Measurements from ENCODE around the gene PIH1D1.
A peak's percentile ranks its signal among the peaks of the same experiment; 100 is the strongest.

PIH1D1 gene

GRCh38 chr19:49451430-49452181, at the start of gene PIH1D1:
Gene PIH1D1, minus strand, starts transcription at chr19:49451814. Its CDS starts 240 bp downstream, at chr19:49451574.
- Histone ChIP-seq H2AFZ (ENCODE audit: low read length) (peak within 1 kb of the TSS; percentile 82; the same call in 1 of the 2 replicates), H3K9ac (ENCODE audit: low read depth, low read length, poor library complexity, severe bottlenecking) (peak within 1 kb of the TSS; percentile 99), H3K9me2 (replicated peaks; ENCODE audit: low read depth, low read length) (no peaks in the 10 kb centered on the region), H3K27me3 (ENCODE audit: insufficient read depth, low read length, poor library complexity, severe bottlenecking) (no peaks in the 10 kb centered on the region), H3K36me3 (ENCODE audit: insufficient read depth, low read length) (no peaks in the 10 kb centered on the region; the same call in 1 of the 2 replicates), H3F3A (ENCODE audit: low read depth) (no peaks in the 10 kb centered on the region), H4K20me1 (ENCODE audit: insufficient read depth, low read length, poor library complexity, severe bottlenecking) (peaks cover 22% of the 10 kb centered on the region), H3K79me2 (ENCODE audit: insufficient read depth, low read length) (peaks cover 57% of the 10 kb centered on the region), H3K4me2 (ENCODE audit: low read depth, low read length, poor library complexity, severe bottlenecking) (peak within 1 kb of the TSS; percentile 89), H3K9me3 (ENCODE audit: insufficient read depth, low read depth, low read length) (no peaks in the 10 kb centered on the region), H3K4me3 (ENCODE audit: low read length, poor library complexity, severe bottlenecking) (peak within 1 kb of the TSS; percentile 97), H3K4me1 (ENCODE audit: insufficient read depth, low read length, poor library complexity, severe bottlenecking) (peaks cover 20% of the 10 kb centered on the region)
- TF ChIP-seq CTCF (conservative IDR thresholded peaks at IDR 0.05; ENCODE audit: low read length) (no peak), EZH2phosphoT487 (IDR thresholded peaks at IDR 0.05; ENCODE audit: borderline replicate concordance) (no peak)

- H4K20me1 ChIP-seq (ENCODE audit: insufficient read depth, low read length, poor library complexity, severe bottlenecking) = peaks cover 43% of the 10 kb centered on the region
- H3K9me3 ChIP-seq (ENCODE audit: insufficient read depth, low read depth, low read length) = no peaks in the 10 kb centered on the region
- H2AFZ ChIP-seq (ENCODE audit: low read length) = no peak overlapping the region
- H3K4me2 ChIP-seq (ENCODE audit: low read depth, low read length, poor library complexity, severe bottlenecking) = peak overlapping the region; percentile 96
- peaks cover 19% of the 10 kb centered on the region; the same call in 1 of the 2 replicates for H3K36me3 ChIP-seq (ENCODE audit: insufficient read depth, low read length)
- H3K9me2 ChIP-seq (replicated peaks; ENCODE audit: low read depth, low read length) = no peaks in the 10 kb centered on the region
- H3K4me1 ChIP-seq (ENCODE audit: insufficient read depth, low read length, poor library complexity, severe bottlenecking) = peaks cover 47% of the 10 kb centered on the region
- peak overlapping the region; percentile 100 for H3K9ac ChIP-seq (ENCODE audit: low read depth, low read length, poor library complexity, severe bottlenecking)
- peaks cover 44% of the 10 kb centered on the region for H3K79me2 ChIP-seq (ENCODE audit: insufficient read depth, low read length)
- H3K27me3 ChIP-seq (ENCODE audit: insufficient read depth, low read length, poor library complexity, severe bottlenecking) = peaks cover 7% of the 10 kb centered on the region
- peak overlapping the region; percentile 96 for H3K4me3 ChIP-seq (ENCODE audit: low read length, poor library complexity, severe bottlenecking)
- H3F3A ChIP-seq (ENCODE audit: low read depth) = peaks cover 5% of the 10 kb centered on the region
- TF ChIP-seq EZH2phosphoT487 (IDR thresholded peaks at IDR 0.05; ENCODE audit: borderline replicate concordance) (no peak), CTCF (conservative IDR thresholded peaks at IDR 0.05; ENCODE audit: low read length) (no peak)
Observed at GRCh38 chr19:49499030-49499670, 47.5 kb upstream of the PIH1D1 start.

GRCh38 chr19:49498475-49498874, 46.9 kb upstream of the PIH1D1 start:
- H4K20me1 ChIP-seq (ENCODE audit: insufficient read depth, low read length, poor library complexity, severe bottlenecking) = peaks cover 43% of the 10 kb centered on the region
- H3K9me3 ChIP-seq (ENCODE audit: insufficient read depth, low read depth, low read length) = no peaks in the 10 kb centered on the region
- peak overlapping the region; percentile 96 for H3K4me2 ChIP-seq (ENCODE audit: low read depth, low read length, poor library complexity, severe bottlenecking)
- peak overlapping the region; percentile 96 for H3K4me3 ChIP-seq (ENCODE audit: low read length, poor library complexity, severe bottlenecking)
- no peaks in the 10 kb centered on the region for H3K9me2 ChIP-seq (replicated peaks; ENCODE audit: low read depth, low read length)
- peaks cover 44% of the 10 kb centered on the region for H3K79me2 ChIP-seq (ENCODE audit: insufficient read depth, low read length)
- peaks cover 7% of the 10 kb centered on the region for H3K27me3 ChIP-seq (ENCODE audit: insufficient read depth, low read length, poor library complexity, severe bottlenecking)
- H3K36me3 ChIP-seq (ENCODE audit: insufficient read depth, low read length) = peaks cover 19% of the 10 kb centered on the region; the same call in 1 of the 2 replicates
- H3K4me1 ChIP-seq (ENCODE audit: insufficient read depth, low read length, poor library complexity, severe bottlenecking) = peaks cover 47% of the 10 kb centered on the region
- peak overlapping the region; percentile 100 for H3K9ac ChIP-seq (ENCODE audit: low read depth, low read length, poor library complexity, severe bottlenecking)
- TF ChIP-seq CTCF (conservative IDR thresholded peaks at IDR 0.05; ENCODE audit: low read length) (no peak), EZH2phosphoT487 (IDR thresholded peaks at IDR 0.05; ENCODE audit: borderline replicate concordance) (no peak)
- H2AFZ ChIP-seq (ENCODE audit: low read length) = no peak overlapping the region
- H3F3A ChIP-seq (ENCODE audit: low read depth) = peaks cover 5% of the 10 kb centered on the region

All from Loucy (cell line).